DOHH2 (cell line): ENCODE data around the gene CFAP77.

Experiments used
- H3F3A ChIP-seq: fragments of 200-600 bp; sonication (generic), shearing (Covaris generic); 2 replicates; pipeline ENCODE4 v1.6.0; 2016; ENCODE audit warnings: antibody characterized with exemption, mild to moderate bottlenecking; ENCODE audit not compliant: control insufficient read depth, insufficient read depth
- H3K27ac ChIP-seq: fragments of 200-600 bp; sonication (generic); 2 replicates; pipeline ENCODE4 v1.5.1; 2014; ENCODE audit warnings: low read depth, mild to moderate bottlenecking, low read length, moderate library complexity
- H3K27me3 ChIP-seq: fragments of 200-600 bp; sonication (generic); 2 replicates; pipeline ENCODE4 v1.6.1; 2014; ENCODE audit warnings: mild to moderate bottlenecking, low read length, mixed read lengths; ENCODE audit not compliant: control insufficient read depth
- H3K36me3 ChIP-seq: fragments of 200-600 bp; sonication (generic); 2 replicates; pipeline ENCODE4 v1.6.1; 2014; ENCODE audit warnings: mild to moderate bottlenecking, low read length, moderate library complexity, mixed read lengths; ENCODE audit not compliant: control insufficient read depth
- H3K4me1 ChIP-seq: fragments of 200-600 bp; sonication (generic); 2 replicates; pipeline ENCODE4 v1.6.1; 2014; ENCODE audit warnings: mild to moderate bottlenecking, low read length, mixed read lengths; ENCODE audit not compliant: control insufficient read depth
- H3K4me2 ChIP-seq: fragments of 200-600 bp; sonication (generic); 2 replicates; pipeline ENCODE4 v1.6.0; 2014; ENCODE audit warnings: mild to moderate bottlenecking, low read length, moderate library complexity
- H3K4me3 ChIP-seq: fragments of 200-600 bp; sonication (generic); 2 replicates; pipeline ENCODE4 v1.5.1; 2014; ENCODE audit warnings: mild to moderate bottlenecking, low read length, mixed read lengths
- H3K79me2 ChIP-seq: fragments of 200-600 bp; sonication (generic); 2 replicates; pipeline ENCODE4 v1.6.1; 2014; ENCODE audit warnings: mild to moderate bottlenecking, low read length, mixed read lengths; ENCODE audit not compliant: control insufficient read depth
- H3K9me2 ChIP-seq: fragments of 200-600 bp; sonication (generic); replicated peaks from 2 replicates; pipeline ENCODE4 v1.6.1; 2014; ENCODE audit warnings: mild to moderate bottlenecking, low read length, mixed read lengths; ENCODE audit not compliant: control insufficient read depth
- H3K9me3 ChIP-seq: fragments of 200-600 bp; sonication (generic); 2 replicates; pipeline ENCODE4 v1.6.1; 2014; ENCODE audit warnings: antibody characterized with exemption, low read length, mixed read lengths; ENCODE audit not compliant: control insufficient read depth, insufficient read depth
- H4K20me1 ChIP-seq: fragments of 200-600 bp; sonication (generic); 2 replicates; pipeline ENCODE4 v1.6.0; 2014; ENCODE audit warnings: low read depth, mild to moderate bottlenecking, antibody characterized with exemption, low read length, moderate library complexity; ENCODE audit not compliant: control insufficient read depth, insufficient read depth
- CTCF ChIP-seq: fragments of 200-600 bp; sonication (generic); IDR thresholded peaks from one replicate; pipeline ENCODE4 v1.5.1; 2014; ENCODE audit warnings: antibody characterized with exemption, mild to moderate bottlenecking, low read depth, low read length; ENCODE audit not compliant: poor library complexity, severe bottlenecking
- EZH2phosphoT487 ChIP-seq: fragments of 200-600 bp; sonication (generic); IDR thresholded peaks from 2 replicates; pipeline ENCODE4 v1.6.1; 2017; ENCODE audit warnings: borderline replicate concordance, mild to moderate bottlenecking, antibody characterized with exemption, low read length, moderate library complexity, mixed read lengths

The CFAP77 gene

GRCh38 chr9:132457504-132458236, 47.7 kb downstream of the CFAP77 start:
- Histone ChIP-seq H3K4me3 (no peak overlapping the region), H3K4me2 (no peak overlapping the region), H4K20me1 (no peaks in the 10 kb centered on the region), H3K9me2 (no peaks in the 10 kb centered on the region), H3K79me2 (no peaks in the 10 kb centered on the region), H3K4me1 (no peaks in the 10 kb centered on the region), H3F3A (no peaks in the 10 kb centered on the region), H3K27ac (no peak overlapping the region), H3K9me3 (no peaks in the 10 kb centered on the region), H3K36me3 (no peaks in the 10 kb centered on the region), H3K27me3 (no peaks in the 10 kb centered on the region)
- TF ChIP-seq EZH2phosphoT487, result no peak
- no peak for TF ChIP-seq CTCF

GRCh38 chr9:132458432-132458831, 48.4 kb downstream of the CFAP77 start:
- Histone ChIP-seq H3F3A (no peaks in the 10 kb centered on the region), H3K27ac (no peak overlapping the region), H3K36me3 (no peaks in the 10 kb centered on the region), H3K4me3 (no peak overlapping the region), H3K4me2 (no peak overlapping the region), H3K4me1 (no peaks in the 10 kb centered on the region), H3K9me2 (no peaks in the 10 kb centered on the region), H3K79me2 (no peaks in the 10 kb centered on the region), H3K27me3 (no peaks in the 10 kb centered on the region), H3K9me3 (no peaks in the 10 kb centered on the region), H4K20me1 (no peaks in the 10 kb centered on the region)
- TF ChIP-seq CTCF (no peak), EZH2phosphoT487 (no peak)

- TF ChIP-seq EZH2phosphoT487 (no peak), CTCF (no peak)
- Histone ChIP-seq H3K9me2 (no peaks in the 10 kb centered on the region), H3K4me2 (no peak overlapping the region), H3F3A (no peaks in the 10 kb centered on the region), H3K27ac (no peak overlapping the region), H3K4me1 (no peaks in the 10 kb centered on the region), H4K20me1 (no peaks in the 10 kb centered on the region), H3K36me3 (no peaks in the 10 kb centered on the region), H3K79me2 (no peaks in the 10 kb centered on the region), H3K4me3 (no peak overlapping the region), H3K9me3 (no peaks in the 10 kb centered on the region), H3K27me3 (no peaks in the 10 kb centered on the region)
These were observed 49.6 kb downstream of the CFAP77 start for GRCh38 chr9:132459661-132460060.
